ENCODE measurements around the gene SRP14. TPM values are rescaled to one million over a fixed set of nuclear protein-coding genes. Genes with fewer than 3 reads are reported as not detected.
A peak's percentile ranks its signal among the peaks of the same experiment; 100 is the strongest.
"Not testable (repeated sequence)": the region's sequence is repeated elsewhere in the genome, so short reads cannot be mapped to it uniquely, and the experiment has no call there.

SRP14 gene
- total and polyA plus RNA-seq, 3 experiments from 2014 or later, result 202 to 835 (median 203) TPM

- Mint-ChIP-seq H3K4me1 (no peaks in the 10 kb centered on the region), H3K9me3 (no peaks in the 10 kb centered on the region), H3K27ac (no peak overlapping the region), H3K36me3 (peaks cover 6 to 73% (median 29%) of the 10 kb centered on the region in 3 donors), H3K27me3 (no peaks in the 10 kb centered on the region), H3K4me3 (no peak overlapping the region)
- H3K4me3 ChIP-seq (ENCODE audit: low read length), result no peak overlapping the region
- no peaks in the 10 kb centered on the region for H3K4me1 ChIP-seq (ENCODE audit: insufficient read depth, low read length)
- no peaks in the 10 kb centered on the region for H3K9me3 ChIP-seq (ENCODE audit: low read length)
- H3K36me3 ChIP-seq (ENCODE audit: insufficient read depth, low read length), result peaks cover 14% of the 10 kb centered on the region
- ChIA-PET CTCF (no interaction called here), POLR2A (no interaction called here)
- DNase-seq, result no peak
- H3K27ac ChIP-seq (ENCODE audit: low read depth, low read length), result no peak overlapping the region
- no peaks in the 10 kb centered on the region for H3K27me3 ChIP-seq (ENCODE audit: insufficient read depth, low read length, poor library complexity, severe bottlenecking)
Observed at GRCh38 chr15:40006003-40006402, 33.0 kb downstream of the SRP14 start.

GRCh38 chr15:40003116-40003916 is 35.7 kb downstream of the SRP14 start:
- no peak for DNase-seq
- CTCF ChIA-PET, result no interaction called here
- Mint-ChIP-seq H3K36me3 (peaks cover 6 to 55% (median 24%) of the 10 kb centered on the region in 3 donors), H3K4me3 (no peak overlapping the region), H3K9me3 (no peaks in the 10 kb centered on the region), H3K27me3 (no peaks in the 10 kb centered on the region), H3K27ac (no peak overlapping the region), H3K4me1 (peaks cover 3 to 4% (median 3%) of the 10 kb centered on the region in 3 donors)
- Histone ChIP-seq H3K4me1 (ENCODE audit: insufficient read depth, low read length) (no peaks in the 10 kb centered on the region), H3K9me3 (ENCODE audit: low read length) (no peaks in the 10 kb centered on the region), H3K36me3 (ENCODE audit: insufficient read depth, low read length) (peaks cover 16% of the 10 kb centered on the region), H3K27me3 (ENCODE audit: insufficient read depth, low read length, poor library complexity, severe bottlenecking) (no peaks in the 10 kb centered on the region), H3K27ac (ENCODE audit: low read depth, low read length) (no peak overlapping the region), H3K4me3 (ENCODE audit: low read length) (no peak overlapping the region)
- POLR2A ChIA-PET, result no interaction called here

- no peak for DNase-seq
- H3K9me3 Mint-ChIP-seq, result no peaks in the 10 kb centered on the region
- POLR2A ChIA-PET, result no interaction called here
- Histone ChIP-seq H3K36me3 (ENCODE audit: insufficient read depth, low read length) (peaks cover 16% of the 10 kb centered on the region), H3K27ac (ENCODE audit: low read depth, low read length) (no peak overlapping the region), H3K27me3 (ENCODE audit: insufficient read depth, low read length, poor library complexity, severe bottlenecking) (no peaks in the 10 kb centered on the region), H3K9me3 (ENCODE audit: low read length) (no peaks in the 10 kb centered on the region), H3K4me3 (ENCODE audit: low read length) (no peak overlapping the region), H3K4me1 (ENCODE audit: insufficient read depth, low read length) (no peaks in the 10 kb centered on the region)
- no peaks in the 10 kb centered on the region for H3K27me3 Mint-ChIP-seq
- H3K36me3 Mint-ChIP-seq, result peaks cover 6 to 54% (median 24%) of the 10 kb centered on the region in 3 donors
- peak overlapping the region in 1 of 8 donors; percentile 26 for H3K27ac Mint-ChIP-seq
- CTCF ChIA-PET, result no interaction called here
- peaks cover 3 to 4% (median 3%) of the 10 kb centered on the region in 3 donors for H3K4me1 Mint-ChIP-seq
- H3K4me3 Mint-ChIP-seq, result no peak overlapping the region
Observed at GRCh38 chr15:40002295-40002694, 36.7 kb downstream of the SRP14 start.

- no peaks in the 10 kb centered on the region for H3K9me3 Mint-ChIP-seq
- peaks cover 16% of the 10 kb centered on the region for H3K36me3 ChIP-seq (ENCODE audit: insufficient read depth, low read length)
- no peaks in the 10 kb centered on the region for H3K4me1 ChIP-seq (ENCODE audit: insufficient read depth, low read length)
- H3K4me3 ChIP-seq (ENCODE audit: low read length), result no peak overlapping the region
- DNase-seq, result no peak
- no peaks in the 10 kb centered on the region for H3K27me3 Mint-ChIP-seq
- POLR2A ChIA-PET, result no interaction called here
- peaks cover 3 to 4% (median 3%) of the 10 kb centered on the region in 3 donors for H3K4me1 Mint-ChIP-seq
- CTCF ChIA-PET, result no interaction called here
- no peaks in the 10 kb centered on the region for H3K9me3 ChIP-seq (ENCODE audit: low read length)
- H3K36me3 Mint-ChIP-seq, result peaks cover 6 to 53% (median 29%) of the 10 kb centered on the region in 3 donors
- H3K27me3 ChIP-seq (ENCODE audit: insufficient read depth, low read length, poor library complexity, severe bottlenecking), result no peaks in the 10 kb centered on the region
- H3K27ac Mint-ChIP-seq, result peak overlapping the region in 1 of 8 donors; percentile 9
- H3K27ac ChIP-seq (ENCODE audit: low read depth, low read length), result no peak overlapping the region
- no peak overlapping the region for H3K4me3 Mint-ChIP-seq
Observed at GRCh38 chr15:39999538-40000200, 39.3 kb downstream of the SRP14 start.

GRCh38 chr15:39998511-39999077 is 40.4 kb downstream of the SRP14 start:
- Mint-ChIP-seq H3K4me1 (peaks cover 3 to 4% (median 3%) of the 10 kb centered on the region in 3 donors), H3K27me3 (no peaks in the 10 kb centered on the region), H3K9me3 (no peaks in the 10 kb centered on the region), H3K4me3 (no peak overlapping the region), H3K36me3 (peaks cover 4 to 53% (median 30%) of the 10 kb centered on the region in 3 donors), H3K27ac (no peak overlapping the region)
- H3K27ac ChIP-seq (ENCODE audit: low read depth, low read length), result no peak overlapping the region
- no peak overlapping the region for H3K4me3 ChIP-seq (ENCODE audit: low read length)
- no peaks in the 10 kb centered on the region for H3K4me1 ChIP-seq (ENCODE audit: insufficient read depth, low read length)
- H3K9me3 ChIP-seq (ENCODE audit: low read length), result no peaks in the 10 kb centered on the region
- CTCF ChIA-PET, result no interaction called here
- peaks cover 12% of the 10 kb centered on the region for H3K36me3 ChIP-seq (ENCODE audit: insufficient read depth, low read length)
- H3K27me3 ChIP-seq (ENCODE audit: insufficient read depth, low read length, poor library complexity, severe bottlenecking), result no peaks in the 10 kb centered on the region
- POLR2A ChIA-PET, result no interaction called here
- DNase-seq, result no peak

GRCh38 chr15:39997639-39998038 is 41.3 kb downstream of the SRP14 start:
- Mint-ChIP-seq H3K36me3 (peaks cover 0 to 51% (median 35%) of the 10 kb centered on the region in 3 donors), H3K27me3 (no peaks in the 10 kb centered on the region), H3K4me3 (no peak overlapping the region), H3K27ac (no peak overlapping the region), H3K4me1 (peaks cover 3 to 4% (median 3%) of the 10 kb centered on the region in 3 donors), H3K9me3 (no peaks in the 10 kb centered on the region)
- H3K4me3 ChIP-seq (ENCODE audit: low read length), result no peak overlapping the region
- CTCF ChIA-PET, result no interaction called here
- H3K4me1 ChIP-seq (ENCODE audit: insufficient read depth, low read length), result no peaks in the 10 kb centered on the region
- H3K9me3 ChIP-seq (ENCODE audit: low read length), result no peaks in the 10 kb centered on the region
- DNase-seq, result no peak
- POLR2A ChIA-PET, result no interaction called here
- H3K27me3 ChIP-seq (ENCODE audit: insufficient read depth, low read length, poor library complexity, severe bottlenecking), result no peaks in the 10 kb centered on the region
- H3K27ac ChIP-seq (ENCODE audit: low read depth, low read length), result no peak overlapping the region
- peaks cover 4% of the 10 kb centered on the region for H3K36me3 ChIP-seq (ENCODE audit: insufficient read depth, low read length)

- peaks cover 4% of the 10 kb centered on the region for H3K36me3 ChIP-seq (ENCODE audit: insufficient read depth, low read length)
- ChIA-PET POLR2A (no interaction called here), CTCF (no interaction called here)
- Mint-ChIP-seq H3K36me3 (peaks cover 0 to 52% (median 40%) of the 10 kb centered on the region in 3 donors), H3K27ac (no peak overlapping the region), H3K4me1 (peaks cover 3 to 4% (median 3%) of the 10 kb centered on the region in 3 donors), H3K27me3 (no peaks in the 10 kb centered on the region), H3K4me3 (no peak overlapping the region), H3K9me3 (no peaks in the 10 kb centered on the region)
- no peak overlapping the region for H3K4me3 ChIP-seq (ENCODE audit: low read length)
- H3K27me3 ChIP-seq (ENCODE audit: insufficient read depth, low read length, poor library complexity, severe bottlenecking), result no peaks in the 10 kb centered on the region
- H3K27ac ChIP-seq (ENCODE audit: low read depth, low read length), result no peak overlapping the region
- DNase-seq, result no peak
- no peaks in the 10 kb centered on the region for H3K9me3 ChIP-seq (ENCODE audit: low read length)
- H3K4me1 ChIP-seq (ENCODE audit: insufficient read depth, low read length), result no peaks in the 10 kb centered on the region
Observed at GRCh38 chr15:39997031-39997430, 42.0 kb downstream of the SRP14 start.

- H3K27ac ChIP-seq (ENCODE audit: low read depth, low read length); H3K27me3 Mint-ChIP-seq; POLR2A ChIA-PET; H3K27ac Mint-ChIP-seq; H3K4me1 Mint-ChIP-seq; H3K9me3 ChIP-seq (ENCODE audit: low read length); H3K4me3 ChIP-seq (ENCODE audit: low read length); H3K27me3 ChIP-seq (ENCODE audit: insufficient read depth, low read length, poor library complexity, severe bottlenecking); H3K9me3 Mint-ChIP-seq; H3K36me3 ChIP-seq (ENCODE audit: insufficient read depth, low read length); DNase-seq; CTCF ChIA-PET; H3K4me1 ChIP-seq (ENCODE audit: insufficient read depth, low read length); H3K4me3 Mint-ChIP-seq: not testable (repeated sequence)
- peaks cover 3 to 58% (median 41%) of the 10 kb centered on the region in 3 donors for H3K36me3 Mint-ChIP-seq
Observed at GRCh38 chr15:39996228-39996627, 42.8 kb downstream of the SRP14 start.
